ENCODE results near the gene SGSM2.

The SGSM2 gene

GRCh38 chr17:2336215-2336851 is 968 bp upstream of the SGSM2 start, which contains the start of gene TSR1:
TSS of gene TSR1 (minus strand) at chr17:2336457. CDS start at chr17:2336427, 30 bp downstream.
- peak; percentile 50 for DNase-seq (ENCODE audit: low read depth)

GRCh38 chr17:2337544-2338314 is 428 bp downstream of the SGSM2 start:
- no peak for DNase-seq (ENCODE audit: low read depth)

GRCh38 chr17:2338315-2338657 is 985 bp downstream of the SGSM2 start:
- DNase-seq (ENCODE audit: low read depth), result no peak

- no peak for DNase-seq (ENCODE audit: low read depth)
These were observed 6.1 kb downstream of the SGSM2 start for GRCh38 chr17:2343421-2343820.

GRCh38 chr17:2344528-2344927 is 7.2 kb downstream of the SGSM2 start:
- no peak for DNase-seq (ENCODE audit: low read depth)

- DNase-seq (ENCODE audit: low read depth), result no peak
These were observed 9.2 kb downstream of the SGSM2 start for GRCh38 chr17:2346475-2346874.

- peak; percentile 24 for DNase-seq (ENCODE audit: low read depth)
These were observed 10.7 kb downstream of the SGSM2 start for GRCh38 chr17:2347805-2348685.

- no peak for DNase-seq (ENCODE audit: low read depth)
These were observed 14.0 kb downstream of the SGSM2 start for GRCh38 chr17:2351269-2351668.

GRCh38 chr17:2354311-2354710 is 17.0 kb downstream of the SGSM2 start:
- DNase-seq (ENCODE audit: low read depth), result no peak

GRCh38 chr17:2357237-2357636 is 19.9 kb downstream of the SGSM2 start:
- no peak for DNase-seq (ENCODE audit: low read depth)

GRCh38 chr17:2357931-2358434 is 20.7 kb downstream of the SGSM2 start:
- DNase-seq (ENCODE audit: low read depth), result no peak

- DNase-seq (ENCODE audit: low read depth), result no peak
These were observed 23.9 kb downstream of the SGSM2 start for GRCh38 chr17:2361010-2361760.

GRCh38 chr17:2362016-2362415 is 24.7 kb downstream of the SGSM2 start:
- no peak for DNase-seq (ENCODE audit: low read depth)

GRCh38 chr17:2362416-2362815 is 25.1 kb downstream of the SGSM2 start:
- DNase-seq (ENCODE audit: low read depth), result no peak

- no peak for DNase-seq (ENCODE audit: low read depth)
These were observed 25.6 kb downstream of the SGSM2 start for GRCh38 chr17:2362881-2363280.

- DNase-seq (ENCODE audit: low read depth), result no peak
These were observed 26.0 kb downstream of the SGSM2 start for GRCh38 chr17:2363318-2363717.

GRCh38 chr17:2363851-2364762 is 26.8 kb downstream of the SGSM2 start:
- DNase-seq (ENCODE audit: low read depth), result no peak

GRCh38 chr17:2364763-2365116 is 27.4 kb downstream of the SGSM2 start:
- DNase-seq (ENCODE audit: low read depth), result no peak

- no peak for DNase-seq (ENCODE audit: low read depth)
These were observed 27.8 kb downstream of the SGSM2 start for GRCh38 chr17:2365132-2365531.

- DNase-seq (ENCODE audit: low read depth), result no peak
These were observed 29.6 kb downstream of the SGSM2 start for GRCh38 chr17:2366747-2367494.

Measured in non-pigmented ciliary epithelial cell (primary cell).